ENCODE measurements around the gene PLEKHM1. TPM values are rescaled to one million over a fixed set of nuclear protein-coding genes. Genes with fewer than 3 reads are reported as not detected.
"Not testable (repeated sequence)": the region's sequence is repeated elsewhere in the genome, so short reads cannot be mapped to it uniquely, and the experiment has no call there.

Gene PLEKHM1
- total and polyA plus RNA-seq, 2 of the 4 experiments (the other 2 are of a cell fraction) = 4.7 to 16.4 TPM

- POLR2A ChIA-PET (ENCODE audit: unreplicated experiment); H3K4me1 ChIP-seq (ENCODE audit: control insufficient read depth, insufficient read depth, low read length); ATAC-seq (ENCODE audit: low read depth): not testable (repeated sequence)
Measured at GRCh38 chr17:45444301-45444700, 46.2 kb downstream of the PLEKHM1 start.

DNA sequence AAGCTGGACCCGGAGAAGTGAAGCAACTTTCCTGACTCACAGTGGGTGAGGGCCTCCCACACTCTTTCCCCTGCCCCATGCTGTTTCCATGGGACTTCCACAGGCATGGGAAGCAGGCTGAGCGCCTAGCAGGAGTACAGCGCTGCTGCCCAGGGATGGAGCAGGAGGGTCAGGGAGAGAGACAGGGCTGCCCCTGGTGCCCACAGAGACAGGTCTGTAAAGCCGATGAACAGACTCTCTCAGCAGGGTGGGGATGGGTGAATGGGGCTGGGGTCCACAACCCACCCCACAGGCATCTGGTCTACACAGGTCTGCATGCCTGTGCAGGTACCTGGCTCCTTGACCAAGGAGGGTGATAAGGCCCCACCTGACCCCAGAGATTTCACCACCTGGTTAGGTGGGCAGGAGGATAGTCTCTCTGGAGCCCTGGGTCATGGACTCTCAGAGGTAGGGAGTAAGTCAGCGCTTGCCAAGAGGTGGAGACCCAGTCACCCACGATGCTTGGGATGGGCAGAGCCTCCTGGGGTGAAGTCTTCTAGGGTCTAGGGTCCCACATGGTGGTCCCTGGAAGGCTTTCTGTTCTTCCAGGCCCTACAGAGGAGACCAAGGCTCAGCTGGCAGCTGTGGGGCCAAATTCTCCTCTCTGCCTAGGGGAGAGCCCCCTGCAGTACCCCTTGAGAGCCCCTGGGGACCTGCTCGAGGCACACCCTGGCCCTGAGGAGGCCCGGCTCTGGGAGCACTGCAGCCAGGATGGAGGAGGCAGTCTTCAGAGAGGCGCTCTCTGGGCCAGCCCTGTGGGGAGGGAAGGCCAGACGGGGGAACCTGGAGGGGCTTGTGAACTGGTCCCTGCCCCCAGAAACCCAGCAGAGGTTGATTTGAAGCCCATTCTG is 46.9 kb downstream of the PLEKHM1 start:
- H4K20me1 ChIP-seq (ENCODE audit: insufficient read depth, low read length); H2BK5ac ChIP-seq (ENCODE audit: low read depth, low read length, poor library complexity, severe bottlenecking); H3K9me1 ChIP-seq (ENCODE audit: insufficient read depth, low read length); H4K8ac ChIP-seq (ENCODE audit: low read depth in 2 of 2, low read length in 2 of 2); DNase-seq; H3K14ac ChIP-seq (replicated peaks; ENCODE audit: low read depth, low read length); H3K23ac ChIP-seq (ENCODE audit: low read depth, low read length); H3K9me3 ChIP-seq (ENCODE audit: control insufficient read depth, insufficient read depth, low read length); H3K4ac ChIP-seq (ENCODE audit: low read depth, low read length); BruUV-seq (replicated peaks); H4K91ac ChIP-seq (ENCODE audit: insufficient read depth, low read depth, low read length); H2AK5ac ChIP-seq (ENCODE audit: low read depth, low read length); H3K4me1 ChIP-seq (ENCODE audit: control insufficient read depth, insufficient read depth, low read length); ATAC-seq (ENCODE audit: low read depth); H2BK15ac ChIP-seq (ENCODE audit: low read depth, low read length); in situ Hi-C loops (cut with MboI; ENCODE audit: low sequenced_read_pairs); H2BK120ac ChIP-seq (ENCODE audit: low read depth, low read length); CTCF ChIA-PET; H2BK20ac ChIP-seq (ENCODE audit: low read depth, low read length); POLR2A ChIA-PET (ENCODE audit: unreplicated experiment); H3K4me2 ChIP-seq (ENCODE audit: low read depth, low read length); intact Hi-C loops (cut with micrococcal nuclease); H3K18ac ChIP-seq (ENCODE audit: low read depth, low read length); H3K56ac ChIP-seq (ENCODE audit: extremely low read depth, insufficient read depth, low read length); H2AFZ ChIP-seq (replicated peaks; ENCODE audit: low read length, poor library complexity); H2AK9ac ChIP-seq (replicated peaks; ENCODE audit: low read depth, low read length, poor library complexity); dilution Hi-C loops (cut with HindIII; ENCODE audit: low sequenced_read_pairs, unreplicated experiment); H3K27ac ChIP-seq (ENCODE audit: insufficient read depth, low read length); H3K79me1 ChIP-seq (ENCODE audit: low read depth in 1 of 2, low read length in 2 of 2); H3K27me3 ChIP-seq (ENCODE audit: control insufficient read depth, insufficient read depth, low read length); H3K4me3 ChIP-seq (ENCODE audit: insufficient read depth, low read depth, low read length); H3K9ac ChIP-seq (ENCODE audit: low read depth, low read length); H4K5ac ChIP-seq (ENCODE audit: low read depth, low read length): not testable (repeated sequence)
- H3K36me3 ChIP-seq (ENCODE audit: control insufficient read depth, insufficient read depth, low read length) = peaks cover 15% of the 10 kb centered on the region
- no CpG with 5 or more reads among the region's 10 CpGs for WGBS, 2 experiments (ENCODE audit: extremely low coverage in 2 of 2, insufficient read length in 1 of 2)

More at GRCh38 chr17:45444301-45444700, 46.2 kb downstream of the PLEKHM1 start:
- H3K4me2 ChIP-seq (ENCODE audit: low read depth, low read length); in situ Hi-C loops (cut with MboI; ENCODE audit: low sequenced_read_pairs); H2BK120ac ChIP-seq (ENCODE audit: low read depth, low read length); H4K8ac ChIP-seq (ENCODE audit: low read depth in 2 of 2, low read length in 2 of 2); H3K56ac ChIP-seq (ENCODE audit: extremely low read depth, insufficient read depth, low read length); H2AK5ac ChIP-seq (ENCODE audit: low read depth, low read length); H2AFZ ChIP-seq (replicated peaks; ENCODE audit: low read length, poor library complexity); H4K5ac ChIP-seq (ENCODE audit: low read depth, low read length); H3K27me3 ChIP-seq (ENCODE audit: control insufficient read depth, insufficient read depth, low read length); H3K14ac ChIP-seq (replicated peaks; ENCODE audit: low read depth, low read length); DNase-seq; H3K27ac ChIP-seq (ENCODE audit: insufficient read depth, low read length); H4K91ac ChIP-seq (ENCODE audit: insufficient read depth, low read depth, low read length); BruUV-seq (replicated peaks); H4K20me1 ChIP-seq (ENCODE audit: insufficient read depth, low read length); H3K9ac ChIP-seq (ENCODE audit: low read depth, low read length); H3K4ac ChIP-seq (ENCODE audit: low read depth, low read length); H2BK5ac ChIP-seq (ENCODE audit: low read depth, low read length, poor library complexity, severe bottlenecking); dilution Hi-C loops (cut with HindIII; ENCODE audit: low sequenced_read_pairs, unreplicated experiment); H3K18ac ChIP-seq (ENCODE audit: low read depth, low read length); intact Hi-C loops (cut with micrococcal nuclease); H3K9me3 ChIP-seq (ENCODE audit: control insufficient read depth, insufficient read depth, low read length); H3K4me3 ChIP-seq (ENCODE audit: insufficient read depth, low read depth, low read length); H2BK20ac ChIP-seq (ENCODE audit: low read depth, low read length); H3K23ac ChIP-seq (ENCODE audit: low read depth, low read length); H3K79me1 ChIP-seq (ENCODE audit: low read depth in 1 of 2, low read length in 2 of 2); H2AK9ac ChIP-seq (replicated peaks; ENCODE audit: low read depth, low read length, poor library complexity); CTCF ChIA-PET; H2BK15ac ChIP-seq (ENCODE audit: low read depth, low read length); H3K9me1 ChIP-seq (ENCODE audit: insufficient read depth, low read length): not testable (repeated sequence)
- no CpG with 5 or more reads among the region's 10 CpGs for WGBS, 2 experiments (ENCODE audit: extremely low coverage in 2 of 2, insufficient read length in 1 of 2)
- peaks cover 13% of the 10 kb centered on the region for H3K36me3 ChIP-seq (ENCODE audit: control insufficient read depth, insufficient read depth, low read length)
